Gastrocnemius medialis (tissue), 4 donors: ENCODE data around the gene HEPHL1. TPM values are rescaled to one million over a fixed set of nuclear protein-coding genes. Genes with fewer than 3 reads are reported as not detected.

Source experiments
- ATAC-seq, 2 donors: fragments of 150-250 bp; one replicate each; pipeline ENCODE4 v1.9.1; 2016
- DNase-seq, 2 donors: peaks; one replicate each; pipeline ENCODE4 v3.0.0-alpha.2; 2019
- H3K27ac ChIP-seq, 4 donors: fragments of 200-600 bp; sonication (generic); 1 replicate in 1 of 4; 2 replicates in 3 of 4; pipeline ENCODE4 v1.5.1; 2016 to 2018; ENCODE audit warnings: mild to moderate bottlenecking in 2 of 4, moderate library complexity in 1 of 4
- H3K27me3 ChIP-seq, 3 donors: fragments of 200-600 bp; sonication (generic) in 2 of 3; 1 replicate in 1 of 3; 2 replicates in 2 of 3; pipeline versions ENCODE4 v1.5.1 to v1.6.0; 2016 to 2019; ENCODE audit warnings: mild to moderate bottlenecking in 1 of 3, moderate library complexity in 1 of 3
- H3K36me3 ChIP-seq, 2 donors: fragments of 200-600 bp; sonication (generic) in 1 of 2; one replicate each; pipeline ENCODE4 v1.5.1; 2017 to 2018
- H3K4me1 ChIP-seq, 2 donors: fragments of 200-600 bp; sonication (generic) in 1 of 2; one replicate each; pipeline ENCODE4 v1.5.1; 2016 to 2017; ENCODE audit warnings: mild to moderate bottlenecking in 2 of 2
- H3K4me3 ChIP-seq, 4 donors: fragments of 200-600 bp; sonication (generic) in 3 of 4; 1 replicate in 1 of 4; 2 replicates in 3 of 4; pipeline ENCODE4 v1.5.1; 2016 to 2019; ENCODE audit warnings: mild to moderate bottlenecking in 2 of 4
- H3K9me3 ChIP-seq, 3 donors: fragments of 200-600 bp; sonication (generic) in 2 of 3; 1 replicate in 1 of 3; 2 replicates in 2 of 3; pipeline ENCODE4 v1.5.1; 2016 to 2019
- POLR2A ChIP-seq, 2 donors: fragments of 450-650 bp; IDR thresholded peaks; one replicate each; pipeline ENCODE4 v1.6.1; 2017; ENCODE audit warnings: antibody characterized with exemption in 2 of 2, mild to moderate bottlenecking in 2 of 2, moderate library complexity in 2 of 2
- in situ Hi-C, 4 donors: fragments of 200-750 bp; cut with MboI; loops; one replicate each; pipeline versions ENCODE4 v1.15.0 to v1.8.0; 2017; ENCODE audit warnings: low sequenced_read_pairs in 4 of 4
- intact Hi-C: fragments of 100-400 bp; cut with DNase I; formaldehyde crosslinking; loops from one replicate; pipeline ENCODE4 v1.15.1; 2023; ENCODE audit warnings: low total_unique reads
- total RNA-seq, 4 donors: library from RNA; depleted of rRNA; stranded (reverse); fragments of >200 nt; gene quantifications; one replicate each; pipeline versions ENCODE4 v1.1.0 to v1.2.3, GENCODE V29; 2016
- TF ChIP-seq, protein P1 (sequence below), 5 experiments: fragments of 450-650 bp in 3 of 5; fragments of 200-600 bp in 2 of 5; sonication (generic) in 2 of 5; IDR thresholded peaks in 4 of 5; conservative IDR thresholded peaks in 1 of 5; 1 replicate in 4 of 5; 2 replicates in 1 of 5; pipeline ENCODE4 v1.5.1; 2016 to 2019; ENCODE audit warnings: antibody characterized with exemption in 5 of 5, mild to moderate bottlenecking in 3 of 5, moderate library complexity in 3 of 5

The HEPHL1 gene
- total RNA-seq, 4 donors from 2014 or later = not detected

- no peaks in the 10 kb centered on the region for H3K4me1 ChIP-seq
- in situ Hi-C loops = no loop called here
- intact Hi-C loops = no loop called here
- ATAC-seq (no peak), DNase-seq (no peak)
- H3K27ac ChIP-seq = no peak overlapping the region
- H3K9me3 ChIP-seq = no peaks in the 10 kb centered on the region
- H3K36me3 ChIP-seq = no peaks in the 10 kb centered on the region
- H3K27me3 ChIP-seq = no peaks in the 10 kb centered on the region
- TF ChIP-seq, protein P1, sequence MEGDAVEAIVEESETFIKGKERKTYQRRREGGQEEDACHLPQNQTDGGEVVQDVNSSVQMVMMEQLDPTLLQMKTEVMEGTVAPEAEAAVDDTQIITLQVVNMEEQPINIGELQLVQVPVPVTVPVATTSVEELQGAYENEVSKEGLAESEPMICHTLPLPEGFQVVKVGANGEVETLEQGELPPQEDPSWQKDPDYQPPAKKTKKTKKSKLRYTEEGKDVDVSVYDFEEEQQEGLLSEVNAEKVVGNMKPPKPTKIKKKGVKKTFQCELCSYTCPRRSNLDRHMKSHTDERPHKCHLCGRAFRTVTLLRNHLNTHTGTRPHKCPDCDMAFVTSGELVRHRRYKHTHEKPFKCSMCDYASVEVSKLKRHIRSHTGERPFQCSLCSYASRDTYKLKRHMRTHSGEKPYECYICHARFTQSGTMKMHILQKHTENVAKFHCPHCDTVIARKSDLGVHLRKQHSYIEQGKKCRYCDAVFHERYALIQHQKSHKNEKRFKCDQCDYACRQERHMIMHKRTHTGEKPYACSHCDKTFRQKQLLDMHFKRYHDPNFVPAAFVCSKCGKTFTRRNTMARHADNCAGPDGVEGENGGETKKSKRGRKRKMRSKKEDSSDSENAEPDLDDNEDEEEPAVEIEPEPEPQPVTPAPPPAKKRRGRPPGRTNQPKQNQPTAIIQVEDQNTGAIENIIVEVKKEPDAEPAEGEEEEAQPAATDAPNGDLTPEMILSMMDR (IDR thresholded peaks at IDR 0.05 in 4 of 5, conservative IDR thresholded peaks at IDR 0.05 in 1 of 5) = no peak
- no peak for TF ChIP-seq POLR2A (IDR thresholded peaks at IDR 0.05)
- no peak overlapping the region for H3K4me3 ChIP-seq
These were observed 28.2 kb downstream of the HEPHL1 start for GRCh38 chr11:94049351-94049750.

GRCh38 chr11:94058630-94059029 is 37.5 kb downstream of the HEPHL1 start:
- TF ChIP-seq, protein P1 (IDR thresholded peaks at IDR 0.05 in 4 of 5, conservative IDR thresholded peaks at IDR 0.05 in 1 of 5) = no peak
- no peak for TF ChIP-seq POLR2A (IDR thresholded peaks at IDR 0.05)
- ATAC-seq (no peak), DNase-seq (no peak)
- no peaks in the 10 kb centered on the region for H3K36me3 ChIP-seq
- H3K27ac ChIP-seq = no peak overlapping the region
- H3K4me1 ChIP-seq = no peaks in the 10 kb centered on the region
- H3K9me3 ChIP-seq = no peaks in the 10 kb centered on the region
- in situ Hi-C loops = no loop called here
- no peaks in the 10 kb centered on the region for H3K27me3 ChIP-seq
- no peak overlapping the region for H3K4me3 ChIP-seq
- intact Hi-C loops = no loop called here

GRCh38 chr11:94059065-94059464 is 37.9 kb downstream of the HEPHL1 start:
- DNase-seq (no peak), ATAC-seq (no peak)
- TF ChIP-seq POLR2A (IDR thresholded peaks at IDR 0.05) = no peak
- TF ChIP-seq, protein P1 (IDR thresholded peaks at IDR 0.05 in 4 of 5, conservative IDR thresholded peaks at IDR 0.05 in 1 of 5) = no peak
- intact Hi-C loops (no loop called here), in situ Hi-C loops (no loop called here)
- H3K36me3 ChIP-seq = no peaks in the 10 kb centered on the region
- no peak overlapping the region for H3K27ac ChIP-seq
- no peaks in the 10 kb centered on the region for H3K27me3 ChIP-seq
- H3K4me1 ChIP-seq = no peaks in the 10 kb centered on the region
- H3K9me3 ChIP-seq = no peaks in the 10 kb centered on the region
- no peak overlapping the region for H3K4me3 ChIP-seq

- Histone ChIP-seq H3K4me1 (no peaks in the 10 kb centered on the region), H3K27me3 (no peaks in the 10 kb centered on the region), H3K27ac (no peak overlapping the region), H3K36me3 (no peaks in the 10 kb centered on the region), H3K4me3 (no peak overlapping the region), H3K9me3 (no peaks in the 10 kb centered on the region)
- DNase-seq (no peak), ATAC-seq (no peak)
- no peak for TF ChIP-seq POLR2A (IDR thresholded peaks at IDR 0.05)
- TF ChIP-seq, protein P1 (IDR thresholded peaks at IDR 0.05 in 4 of 5, conservative IDR thresholded peaks at IDR 0.05 in 1 of 5) = no peak
- intact Hi-C loops (no loop called here), in situ Hi-C loops (no loop called here)
These were observed 39.2 kb downstream of the HEPHL1 start for GRCh38 chr11:94060401-94060800.

DNA sequence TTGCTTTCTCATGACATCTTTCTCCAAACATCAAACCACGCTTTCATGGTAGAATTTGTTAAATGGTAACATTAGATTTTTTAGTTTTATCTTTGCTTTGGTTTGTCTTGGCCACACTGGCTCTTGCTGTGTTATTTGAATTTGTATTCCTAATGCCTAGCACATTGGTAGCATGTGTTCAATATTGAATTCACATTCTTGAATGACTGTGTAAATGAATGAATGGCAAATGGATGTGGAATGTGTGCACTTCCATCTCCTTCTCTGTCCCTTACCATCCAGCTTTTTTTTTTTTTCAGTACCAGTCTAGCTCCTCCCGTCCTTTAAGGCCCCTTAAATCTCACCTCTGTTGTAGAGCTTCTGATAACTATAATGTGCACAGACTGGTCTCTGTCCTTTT is 41.2 kb downstream of the HEPHL1 start:
- no peaks in the 10 kb centered on the region for H3K9me3 ChIP-seq
- no peak for TF ChIP-seq POLR2A (IDR thresholded peaks at IDR 0.05)
- in situ Hi-C loops = no loop called here
- H3K4me1 ChIP-seq = no peaks in the 10 kb centered on the region
- ATAC-seq (no peak), DNase-seq (no peak)
- intact Hi-C loops = no loop called here
- no peaks in the 10 kb centered on the region for H3K27me3 ChIP-seq
- no peak overlapping the region for H3K27ac ChIP-seq
- H3K36me3 ChIP-seq = no peaks in the 10 kb centered on the region
- no peak overlapping the region for H3K4me3 ChIP-seq
